Middle frontal gyrus (tissue), 1 donor: ENCODE results near the gene ZNF512.
"Not testable (repeated sequence)": the region's sequence is repeated elsewhere in the genome, so short reads cannot be mapped to it uniquely, and the experiment has no call there.

ENCODE experiments used
- DNase-seq: peaks from one replicate; pipeline ENCODE4 v3.0.0-alpha.2; 2015; ENCODE audit warnings: low spot score; ENCODE audit errors: extremely low spot score

The ZNF512 gene

GRCh38 chr2:27582695-27583389 lies at the start of gene ZNF512:
ZNF512 (plus strand) TSS chr2:27583042; CDS start chr2:27583113, 71 bp downstream.
- DNase-seq: peak; percentile 72

GRCh38 chr2:27537287-27537686 lies 45.6 kb upstream of the ZNF512 start:
- DNase-seq: no peak

GRCh38 chr2:27538839-27539450 lies 43.9 kb upstream of the ZNF512 start:
- not testable (repeated sequence) for DNase-seq

- not testable (repeated sequence) for DNase-seq
These were observed 43.2 kb upstream of the ZNF512 start for GRCh38 chr2:27539649-27540048.

- no peak for DNase-seq
These were observed 38.6 kb upstream of the ZNF512 start for GRCh38 chr2:27544143-27544821.

GRCh38 chr2:27545348-27546141 lies 37.3 kb upstream of the ZNF512 start:
- no peak for DNase-seq

GRCh38 chr2:27549303-27549702 lies 33.5 kb upstream of the ZNF512 start:
- no peak for DNase-seq

GRCh38 chr2:27551514-27551913 lies 31.3 kb upstream of the ZNF512 start:
- no peak for DNase-seq

GRCh38 chr2:27552941-27553340 lies 29.9 kb upstream of the ZNF512 start:
- DNase-seq: no peak

- DNase-seq: not testable (repeated sequence)
These were observed 28.4 kb upstream of the ZNF512 start for GRCh38 chr2:27554451-27554850.

- no peak for DNase-seq
These were observed 23.6 kb upstream of the ZNF512 start for GRCh38 chr2:27559228-27559627.

- DNase-seq: no peak
These were observed 21.8 kb upstream of the ZNF512 start for GRCh38 chr2:27561060-27561459.

- no peak for DNase-seq
These were observed 16.2 kb upstream of the ZNF512 start for GRCh38 chr2:27566628-27567027.

GRCh38 chr2:27569398-27569797 lies 13.4 kb upstream of the ZNF512 start:
- no peak for DNase-seq

- no peak for DNase-seq
These were observed 11.6 kb upstream of the ZNF512 start for GRCh38 chr2:27571197-27571596.

- DNase-seq: no peak
These were observed 11.2 kb upstream of the ZNF512 start for GRCh38 chr2:27571681-27572080.

GRCh38 chr2:27572439-27572838 lies 10.4 kb upstream of the ZNF512 start:
- no peak for DNase-seq

GRCh38 chr2:27572998-27573429 lies 9.8 kb upstream of the ZNF512 start:
- DNase-seq: no peak

- DNase-seq: no peak
These were observed 9.4 kb upstream of the ZNF512 start for GRCh38 chr2:27573452-27573851.

GRCh38 chr2:27581417-27582128 lies 1.3 kb upstream of the ZNF512 start:
- DNase-seq: no peak

- DNase-seq: no peak
These were observed 630 bp upstream of the ZNF512 start for GRCh38 chr2:27582129-27582694.
